Neural progenitor cell (in vitro differentiated cells): Measurements from ENCODE around the gene B9D1.

ENCODE experiments used
- CTCF ChIP-seq: fragments of 200-600 bp; sonication (generic); IDR thresholded peaks from 2 replicates; pipeline ENCODE4 v1.5.1; 2017; ENCODE audit warnings: antibody characterized with exemption, mild to moderate bottlenecking
- EZH2 ChIP-seq: fragments of 200-600 bp; sonication (generic); IDR thresholded peaks from 2 replicates; pipeline ENCODE4 v1.6.1; 2017; ENCODE audit warnings: antibody characterized with exemption, mild to moderate bottlenecking, moderate library complexity

DNA sequence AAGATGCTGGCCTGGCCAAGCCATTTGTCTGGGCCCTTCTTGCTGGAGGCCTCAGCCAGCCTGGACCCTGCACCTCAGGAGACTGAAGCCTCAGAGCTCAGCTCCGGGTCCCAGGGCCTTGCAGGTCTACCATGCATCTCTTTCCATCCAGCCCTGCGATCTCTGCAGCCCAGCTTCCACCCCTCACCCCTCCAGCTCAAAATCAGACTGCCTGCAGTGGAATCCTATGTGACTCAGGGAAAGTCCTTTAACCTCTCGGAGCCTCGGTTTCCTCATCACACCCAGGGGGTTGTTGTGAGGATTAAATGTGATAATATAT lies 2.9 kb upstream of the B9D1 start:
- TF ChIP-seq CTCF (no peak), EZH2 (no peak)
